OCI-LY7 (cell line): ENCODE results near the gene PFN2.

ENCODE experiments used
- EZH2phosphoT487 ChIP-seq: fragments of 200-600 bp; sonication (generic); IDR thresholded peaks from 2 replicates; pipeline ENCODE4 v1.6.1; 2018; ENCODE audit warnings: low read depth, borderline replicate concordance, mild to moderate bottlenecking, mixed run types, antibody characterized with exemption, low read length, moderate library complexity, mixed read lengths
- TF ChIP-seq, protein P1 (sequence below): fragments of 200-600 bp; sonication (generic); conservative IDR thresholded peaks from 2 replicates; pipeline ENCODE4 v1.5.1; 2014; ENCODE audit warnings: mild to moderate bottlenecking, antibody characterized with exemption, low read length, moderate library complexity, mixed read lengths

DNA sequence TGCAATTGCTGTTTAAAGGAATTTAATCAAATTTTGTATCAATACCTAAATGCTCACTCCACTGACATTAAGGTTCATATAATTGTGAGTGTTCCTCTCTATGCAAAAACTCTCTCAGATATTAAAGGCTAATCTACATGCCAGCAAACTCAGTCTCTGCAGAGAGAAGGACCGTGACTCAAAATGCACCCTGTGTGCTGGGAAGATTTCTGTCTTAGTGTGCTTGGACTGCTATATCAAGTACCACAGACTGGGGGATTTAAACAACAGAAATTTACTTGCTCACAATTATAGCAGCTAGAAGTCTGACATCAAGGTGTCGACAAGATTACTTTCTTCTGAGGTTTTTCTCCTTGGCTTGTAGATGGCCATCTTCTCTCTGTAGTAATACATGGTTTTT, 18.6 kb upstream of the PFN2 start:
- TF ChIP-seq, protein P1, sequence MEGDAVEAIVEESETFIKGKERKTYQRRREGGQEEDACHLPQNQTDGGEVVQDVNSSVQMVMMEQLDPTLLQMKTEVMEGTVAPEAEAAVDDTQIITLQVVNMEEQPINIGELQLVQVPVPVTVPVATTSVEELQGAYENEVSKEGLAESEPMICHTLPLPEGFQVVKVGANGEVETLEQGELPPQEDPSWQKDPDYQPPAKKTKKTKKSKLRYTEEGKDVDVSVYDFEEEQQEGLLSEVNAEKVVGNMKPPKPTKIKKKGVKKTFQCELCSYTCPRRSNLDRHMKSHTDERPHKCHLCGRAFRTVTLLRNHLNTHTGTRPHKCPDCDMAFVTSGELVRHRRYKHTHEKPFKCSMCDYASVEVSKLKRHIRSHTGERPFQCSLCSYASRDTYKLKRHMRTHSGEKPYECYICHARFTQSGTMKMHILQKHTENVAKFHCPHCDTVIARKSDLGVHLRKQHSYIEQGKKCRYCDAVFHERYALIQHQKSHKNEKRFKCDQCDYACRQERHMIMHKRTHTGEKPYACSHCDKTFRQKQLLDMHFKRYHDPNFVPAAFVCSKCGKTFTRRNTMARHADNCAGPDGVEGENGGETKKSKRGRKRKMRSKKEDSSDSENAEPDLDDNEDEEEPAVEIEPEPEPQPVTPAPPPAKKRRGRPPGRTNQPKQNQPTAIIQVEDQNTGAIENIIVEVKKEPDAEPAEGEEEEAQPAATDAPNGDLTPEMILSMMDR: no peak
- TF ChIP-seq EZH2phosphoT487: no peak
